CD4-positive, alpha-beta T cell treated with Interleukin-1 beta for 1 hour (primary cell): ENCODE measurements around the gene GPR84.
"Not testable (repeated sequence)": the region's sequence is repeated elsewhere in the genome, so short reads cannot be mapped to it uniquely, and the experiment has no call there.

ENCODE experiments used
- DNase-seq, 2 donors: peaks; one replicate each; pipeline ENCODE4 v3.0.0-alpha.2; 2020 to 2022

GPR84 gene

DNA sequence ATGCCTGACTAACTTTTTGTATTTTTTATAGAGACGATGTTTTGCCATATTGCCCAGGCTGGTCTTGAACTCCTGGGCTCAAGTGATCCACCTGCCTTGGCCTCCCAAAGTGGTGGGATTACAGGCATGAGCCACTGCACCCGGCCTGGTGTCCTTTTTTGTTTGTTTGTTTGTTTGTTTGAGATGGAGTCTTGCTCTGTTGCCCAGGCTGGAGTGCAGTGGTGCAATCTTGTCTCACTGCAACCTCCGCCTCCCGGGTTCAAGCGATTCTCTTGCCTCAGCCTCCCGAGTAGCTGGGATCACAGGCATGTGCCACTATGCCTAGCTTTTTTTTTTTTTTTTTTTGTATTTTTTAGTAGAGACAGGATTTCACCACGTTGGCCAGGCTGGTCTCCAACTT is 10.0 kb downstream of the GPR84 start:
- not testable (repeated sequence) for DNase-seq

DNA sequence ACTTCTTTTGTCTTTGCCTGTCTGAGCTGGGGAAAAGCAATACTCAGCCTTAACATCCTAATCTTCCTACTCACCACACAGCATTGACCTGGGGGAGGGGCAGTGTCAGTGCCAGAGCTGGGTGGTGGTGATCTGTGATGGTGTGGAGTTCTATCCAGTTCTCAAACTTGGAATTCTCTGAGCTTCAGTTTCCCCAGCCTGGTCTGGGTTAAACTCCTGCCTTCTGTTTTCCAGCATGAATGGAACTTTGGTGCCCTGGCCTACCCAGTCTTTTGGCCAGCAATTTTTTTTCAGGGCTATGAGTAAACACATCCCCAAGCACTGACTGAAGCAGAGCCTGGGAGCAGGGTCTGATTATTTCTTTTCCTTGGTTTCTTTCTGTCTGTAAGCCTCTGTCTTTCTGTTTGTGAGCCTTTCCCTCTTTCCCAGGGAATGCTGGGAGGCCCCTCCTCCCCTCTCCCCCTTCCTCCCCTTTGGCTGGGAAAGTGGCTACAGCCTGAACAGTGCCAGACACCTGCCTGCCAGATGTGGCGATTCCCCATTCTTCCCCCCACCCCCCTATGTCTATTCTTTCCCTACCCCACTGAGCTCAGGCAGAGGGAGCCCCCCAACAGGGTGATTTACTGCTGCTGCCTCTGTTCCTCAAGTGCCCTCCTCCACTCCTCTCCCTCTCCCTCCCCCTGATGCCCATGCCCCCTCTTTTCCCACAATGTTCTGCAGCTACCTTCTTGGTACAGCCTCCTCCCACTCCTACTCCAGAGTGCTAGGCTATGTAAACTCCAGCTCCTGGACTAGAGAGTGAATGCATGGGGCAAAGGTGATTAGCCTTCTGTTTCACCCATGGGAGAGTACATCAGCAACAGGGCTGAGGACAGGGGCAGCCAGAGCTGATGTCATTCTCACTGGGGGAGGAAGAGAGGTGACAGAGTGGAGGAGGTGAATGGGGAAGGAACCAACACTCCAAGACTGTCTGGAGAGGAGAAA is 11.1 kb downstream of the GPR84 start:
- DNase-seq: no peak

DNA sequence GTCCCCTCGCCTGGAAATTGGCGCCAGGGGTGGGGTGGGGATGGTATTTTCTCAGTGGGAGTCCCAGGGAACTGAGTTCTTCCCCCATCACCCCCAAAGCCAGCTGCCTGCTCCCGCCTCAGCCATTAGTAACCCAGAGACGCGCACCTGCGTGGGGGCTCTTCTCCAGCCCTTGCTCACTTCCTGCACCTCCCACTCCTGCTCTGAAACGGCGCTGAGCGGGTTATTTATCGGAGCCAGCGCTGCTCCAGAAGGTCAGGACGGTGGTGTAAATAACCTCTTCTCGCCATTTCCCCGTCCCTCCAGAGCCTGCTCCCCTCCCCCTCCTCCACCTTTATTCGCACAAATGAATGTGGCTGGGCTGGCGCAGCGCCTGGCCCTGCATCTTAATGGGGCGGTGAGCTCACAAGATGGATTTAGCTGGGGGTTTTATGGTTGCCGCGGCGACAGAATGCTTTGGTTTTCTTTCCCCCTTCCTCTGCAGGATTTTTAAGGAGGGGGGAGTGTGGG is 12.2 kb downstream of the GPR84 start:
- no peak for DNase-seq

DNA sequence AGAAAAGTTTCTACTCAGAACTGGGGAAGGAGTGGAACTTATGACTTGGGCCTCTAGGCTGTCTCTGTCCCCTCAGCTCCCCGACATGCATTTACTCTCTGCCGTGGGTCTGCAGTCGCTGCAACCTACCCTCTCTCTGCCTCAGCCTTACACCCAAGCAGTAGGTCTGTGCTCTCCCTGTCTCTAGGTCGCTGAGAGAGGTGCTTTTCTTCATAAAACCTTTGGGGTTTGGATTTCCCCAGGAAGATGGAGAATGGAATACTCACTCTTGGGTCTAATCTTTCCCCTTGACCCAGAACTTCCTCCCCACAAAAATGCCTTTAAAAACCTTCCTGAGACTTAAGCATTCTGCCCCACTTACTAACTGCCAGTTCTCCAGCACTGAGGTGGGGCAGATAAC is 12.9 kb downstream of the GPR84 start:
- no peak for DNase-seq

DNA sequence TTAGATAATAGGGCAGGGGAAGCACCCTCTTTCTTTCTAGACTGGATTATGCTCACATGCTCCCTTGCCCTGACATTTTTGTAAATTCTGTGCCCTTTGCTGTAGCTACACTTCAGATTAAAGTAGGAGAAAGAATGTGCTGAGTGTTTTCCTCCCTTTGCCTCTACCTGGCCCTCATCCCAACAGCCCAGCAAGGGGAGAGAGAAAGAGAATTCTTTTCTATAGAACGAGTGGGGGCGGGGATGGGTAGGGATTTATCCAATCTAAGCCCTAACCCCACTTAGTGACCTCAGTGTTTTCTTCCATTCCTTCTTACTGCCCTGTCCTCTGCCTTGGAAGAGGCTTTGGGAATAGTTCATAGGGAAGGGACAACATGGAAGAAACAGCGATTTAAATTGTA is 13.5 kb downstream of the GPR84 start:
- no peak for DNase-seq

DNA sequence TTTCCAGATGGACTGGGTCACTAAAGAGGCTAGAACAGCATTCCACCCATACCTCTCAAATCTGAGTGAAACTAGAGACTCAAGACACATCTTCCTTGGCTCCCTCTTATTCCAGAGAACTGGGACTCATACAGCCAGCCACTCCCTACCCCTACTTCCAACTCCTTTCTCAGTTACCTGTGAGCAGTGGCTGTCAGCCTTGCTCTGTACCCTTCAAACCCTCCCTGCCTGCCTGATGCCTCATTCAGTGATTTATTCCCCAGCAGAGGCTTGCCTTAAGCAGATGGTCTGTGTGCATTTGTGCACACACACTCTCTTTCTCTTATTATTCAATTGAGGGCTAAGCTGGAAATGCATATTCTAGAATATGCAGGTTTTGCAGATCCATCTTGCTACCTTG is 14.6 kb downstream of the GPR84 start:
- no peak for DNase-seq

DNA sequence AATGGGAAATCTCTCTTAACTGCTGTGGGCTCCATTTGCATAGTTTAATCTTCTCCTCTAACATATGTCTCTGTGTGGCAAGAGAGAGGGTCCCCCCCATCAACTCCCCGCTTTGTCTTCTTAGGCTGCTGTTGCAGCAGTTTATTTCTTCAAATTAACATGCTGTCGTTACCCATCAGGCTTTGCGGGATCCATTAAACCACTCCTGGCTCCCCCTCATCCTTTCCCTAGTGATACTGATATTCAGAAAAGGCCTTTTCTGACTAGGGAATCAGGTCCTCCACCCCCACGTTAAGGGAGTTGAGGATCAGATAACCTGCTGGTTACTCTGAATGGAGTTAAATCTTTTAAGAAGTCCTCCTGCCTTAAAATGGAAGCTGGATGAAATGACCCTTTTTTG is 15.2 kb downstream of the GPR84 start:
- DNase-seq: no peak

DNA sequence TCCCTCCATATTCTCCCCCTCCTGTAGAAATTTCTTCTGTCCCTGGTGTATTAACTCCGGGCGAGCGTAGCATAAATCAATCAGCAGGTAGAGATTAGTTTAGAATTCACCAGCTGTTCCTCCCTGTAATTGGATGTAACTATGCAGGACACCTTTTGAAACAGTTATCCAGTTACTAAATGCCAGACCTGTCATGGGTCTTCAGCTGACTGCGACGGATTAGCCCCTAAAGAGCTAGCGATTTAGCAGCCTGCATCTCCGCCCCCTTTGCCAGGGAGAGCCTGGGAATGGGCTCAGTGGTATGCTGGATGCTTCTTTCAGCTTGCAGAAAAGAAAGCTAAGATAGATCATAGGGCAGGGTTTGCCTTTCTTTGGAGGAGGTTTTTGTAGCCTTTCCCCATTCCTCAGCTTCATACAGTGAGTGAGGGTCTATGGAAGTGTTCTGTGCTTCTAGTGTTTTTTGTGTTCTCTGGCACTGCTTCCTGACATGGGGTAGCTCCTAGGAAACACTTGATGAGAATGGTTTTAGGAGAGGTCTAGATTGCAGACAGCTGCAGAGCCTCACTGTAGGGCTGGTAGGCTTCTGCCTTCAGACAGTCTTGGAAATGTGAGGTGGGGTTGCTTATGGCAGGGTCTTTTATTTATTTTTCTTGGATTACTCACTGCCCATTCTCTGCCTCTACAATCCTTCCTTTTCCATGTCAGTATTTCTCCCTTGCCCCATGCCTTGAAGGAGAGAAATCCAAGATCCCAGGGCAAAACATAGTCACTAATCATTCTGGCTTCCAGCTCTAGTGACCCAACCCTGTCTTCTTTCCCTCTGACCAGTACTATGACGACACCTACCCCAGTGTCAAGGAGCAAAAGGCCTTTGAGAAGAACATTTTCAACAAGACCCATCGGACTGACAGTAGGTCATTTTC is 22.6 kb downstream of the GPR84 start:
- DNase-seq: no peak

DNA sequence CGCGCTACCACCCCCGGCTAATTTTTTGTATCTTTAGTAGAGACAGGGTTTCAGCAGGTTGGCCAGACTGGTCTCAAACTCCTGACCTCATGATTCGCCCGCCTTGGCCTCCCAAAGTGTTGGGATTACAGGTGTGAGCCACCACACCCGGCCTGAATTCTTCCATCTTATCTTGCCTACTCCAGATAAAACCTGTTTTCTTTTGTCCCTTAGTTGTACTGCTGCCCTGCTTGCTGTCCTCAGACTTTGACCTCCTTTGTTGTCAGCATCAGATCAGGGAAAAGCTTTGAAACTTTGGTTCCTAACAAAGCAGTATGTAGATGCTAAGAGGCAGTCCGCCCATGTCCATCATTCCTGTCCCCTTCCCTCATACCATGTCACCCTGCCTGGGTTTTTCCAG is 23.4 kb downstream of the GPR84 start:
- no peak for DNase-seq

DNA sequence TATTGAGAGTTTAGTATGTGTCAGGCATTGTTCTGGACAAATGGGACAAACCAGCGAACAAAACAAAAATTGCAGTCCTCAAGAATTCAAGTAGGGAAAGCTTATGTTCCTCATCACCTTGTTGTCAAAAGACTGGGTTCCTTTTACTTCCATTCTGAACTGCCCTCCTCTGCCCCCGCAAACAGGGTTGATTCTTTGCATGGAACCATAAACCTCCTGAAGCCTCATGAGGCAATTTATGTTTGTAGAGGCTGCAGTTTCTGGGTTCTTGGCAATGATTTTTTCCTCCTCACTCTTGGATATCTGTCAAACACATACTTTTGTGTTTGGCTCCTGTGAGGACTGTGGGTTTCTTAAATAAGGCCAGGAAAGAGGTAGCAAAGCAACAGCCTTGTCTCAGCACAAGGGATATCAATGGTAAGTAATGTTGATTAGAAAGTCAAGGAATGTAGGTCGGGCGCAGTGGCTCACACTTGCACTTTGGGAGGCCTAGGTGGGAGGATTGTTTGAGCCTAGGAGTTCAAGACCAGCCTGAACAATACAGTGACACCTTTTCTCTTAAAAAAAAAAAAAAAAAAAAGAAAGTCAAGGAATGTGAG is 25.5 kb downstream of the GPR84 start:
- DNase-seq: no peak

DNA sequence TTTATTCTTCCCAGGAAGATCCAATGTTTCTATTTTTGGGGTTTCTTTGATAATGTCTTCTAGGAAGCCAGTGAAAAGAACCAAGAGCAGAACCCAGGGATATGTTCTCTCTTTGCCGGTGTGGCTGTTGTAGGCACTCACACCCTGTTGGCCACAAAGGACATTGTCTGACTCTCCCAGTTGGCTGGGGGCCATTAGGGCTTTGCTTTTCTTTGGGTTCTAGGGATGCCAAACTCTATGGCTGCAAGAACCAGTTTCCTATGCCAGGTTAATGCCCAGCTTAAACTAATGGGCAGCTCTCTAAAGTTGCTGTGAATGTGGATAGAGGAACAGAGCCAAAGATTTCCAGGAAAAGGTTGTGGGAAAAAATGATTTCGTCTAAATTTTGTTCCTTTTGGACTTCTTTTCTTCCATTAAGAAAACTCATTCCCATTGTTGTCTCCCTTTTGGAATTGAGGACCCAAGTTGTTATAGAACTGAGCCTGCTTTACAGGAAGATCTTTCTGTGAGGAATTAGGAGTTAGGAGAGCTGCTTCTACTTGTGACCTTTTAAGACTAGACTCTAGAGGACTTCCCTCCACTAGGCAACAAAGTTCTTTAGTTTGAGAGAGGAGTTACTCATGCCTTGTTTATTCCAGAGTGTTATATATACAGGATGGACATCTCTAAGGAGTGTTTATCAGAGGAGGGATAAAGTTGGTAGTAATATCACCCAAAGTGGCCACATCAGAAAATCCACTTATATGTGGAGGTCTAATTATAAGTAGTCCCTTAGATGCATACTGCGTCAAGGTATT is 26.2 kb downstream of the GPR84 start:
- DNase-seq: no peak

DNA sequence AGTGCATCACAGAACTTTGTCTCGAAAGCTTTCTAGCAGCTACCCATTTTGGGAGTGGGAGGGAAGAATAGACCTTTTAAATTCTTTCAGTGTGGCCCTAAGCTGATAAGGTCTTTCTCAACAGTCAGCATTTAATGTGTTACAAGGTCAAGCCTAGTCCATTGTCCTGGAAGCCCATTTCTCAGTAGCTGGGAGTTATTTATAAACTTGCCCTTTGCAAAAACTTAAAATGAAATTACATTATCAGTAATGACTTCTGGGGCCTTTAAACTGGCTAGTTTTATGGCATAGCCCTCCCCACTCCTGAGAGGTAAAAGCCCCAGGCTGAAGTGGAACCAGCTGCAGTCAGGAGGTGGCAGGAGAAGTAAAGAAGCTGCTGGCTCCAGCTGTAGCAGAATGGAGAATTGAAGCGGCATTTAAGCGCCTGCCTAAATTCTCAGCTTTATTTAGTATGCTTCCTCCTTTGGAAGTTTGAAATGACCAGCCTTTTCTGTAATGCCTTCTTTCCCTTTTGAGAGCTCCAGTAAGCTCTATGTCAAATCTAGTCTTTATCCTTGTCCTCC is 26.9 kb downstream of the GPR84 start:
- DNase-seq: no peak

DNA sequence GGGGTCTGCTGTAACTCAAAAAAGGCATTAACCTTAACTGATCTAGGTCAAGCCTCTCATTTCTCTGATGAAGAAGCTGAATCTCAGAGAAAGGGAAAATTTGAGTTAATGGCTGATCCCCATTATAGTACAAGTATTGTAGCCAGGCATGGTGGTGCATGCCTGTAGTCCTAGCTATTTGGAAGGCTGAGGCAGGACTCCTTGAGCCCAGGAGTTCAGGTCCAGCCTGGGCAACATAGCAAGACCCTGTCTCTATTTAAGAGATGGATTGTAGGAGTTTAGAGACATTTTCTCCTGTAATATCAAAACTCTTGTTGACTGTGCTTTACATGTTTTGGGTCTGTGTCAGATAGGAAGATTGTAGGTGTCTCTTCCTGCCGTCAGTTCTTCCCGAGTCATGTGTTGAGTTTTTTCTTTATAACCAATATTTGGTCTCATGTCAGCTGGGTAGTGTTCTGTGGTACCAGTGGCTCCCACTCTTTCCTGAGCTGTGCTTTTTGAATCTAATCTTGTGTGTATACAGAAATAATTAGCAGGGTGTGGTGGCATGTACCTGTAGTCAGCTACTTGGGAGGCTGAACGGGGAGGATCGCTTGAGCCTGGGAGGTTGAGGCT is 30.8 kb downstream of the GPR84 start:
- DNase-seq: no peak

DNA sequence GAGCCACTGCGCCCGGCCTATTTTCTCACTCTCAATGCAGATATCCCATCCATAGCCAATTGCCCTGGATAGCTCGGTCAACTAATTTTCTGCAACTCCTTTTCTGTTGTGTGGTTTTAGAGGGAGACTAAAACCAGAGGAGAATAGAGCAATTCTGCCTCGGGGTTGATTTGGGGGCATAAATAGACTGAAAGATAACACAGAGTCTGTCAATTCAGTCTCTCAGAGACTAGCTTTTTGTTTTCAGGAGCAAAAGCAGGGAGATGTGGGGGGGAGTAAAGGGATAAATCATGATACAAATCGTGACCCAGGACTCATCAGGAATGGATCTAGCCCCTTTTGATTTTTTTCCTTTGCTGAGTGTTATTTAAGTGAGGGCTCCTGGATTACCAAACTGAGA is 32.8 kb downstream of the GPR84 start:
- no peak for DNase-seq

DNA sequence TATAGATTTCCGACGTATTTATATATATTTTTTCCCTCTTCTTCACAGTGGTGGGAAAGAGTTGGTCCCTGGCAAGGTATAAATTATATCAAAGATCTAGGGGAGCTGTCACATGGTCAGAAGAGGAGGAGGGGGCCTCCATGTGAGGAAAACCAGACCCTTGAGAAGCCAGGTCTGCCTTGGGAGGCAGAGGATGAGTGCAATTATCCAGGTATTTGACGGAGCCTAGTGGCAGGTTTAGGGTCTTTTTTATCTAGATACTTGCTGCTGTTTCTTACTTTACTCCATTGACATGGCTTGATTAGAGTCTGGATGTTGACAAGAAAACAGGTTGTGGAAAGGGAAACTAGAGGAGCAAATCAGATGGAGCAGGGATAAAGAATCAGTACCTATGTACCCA is 33.8 kb downstream of the GPR84 start:
- no peak for DNase-seq

DNA sequence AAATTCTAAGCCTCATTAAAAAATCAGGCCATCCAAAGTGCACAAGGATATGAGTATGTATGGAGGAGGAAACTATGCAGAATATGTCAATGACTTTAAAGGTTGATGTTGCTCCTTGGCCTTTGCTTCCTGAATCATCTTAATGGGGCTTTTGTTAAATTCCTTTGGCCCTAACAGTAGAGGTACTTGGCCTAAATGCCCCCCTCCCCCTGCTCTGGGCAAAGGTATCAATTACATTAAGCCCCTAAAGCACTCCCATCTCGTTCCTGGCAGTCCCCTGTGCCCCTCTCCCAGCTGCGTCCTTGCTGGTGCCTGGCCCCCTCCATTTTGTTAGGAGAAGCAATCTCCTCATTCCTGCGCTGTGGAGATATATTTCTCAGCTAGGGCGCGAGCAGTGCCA is 34.5 kb downstream of the GPR84 start:
- DNase-seq: no peak

DNA sequence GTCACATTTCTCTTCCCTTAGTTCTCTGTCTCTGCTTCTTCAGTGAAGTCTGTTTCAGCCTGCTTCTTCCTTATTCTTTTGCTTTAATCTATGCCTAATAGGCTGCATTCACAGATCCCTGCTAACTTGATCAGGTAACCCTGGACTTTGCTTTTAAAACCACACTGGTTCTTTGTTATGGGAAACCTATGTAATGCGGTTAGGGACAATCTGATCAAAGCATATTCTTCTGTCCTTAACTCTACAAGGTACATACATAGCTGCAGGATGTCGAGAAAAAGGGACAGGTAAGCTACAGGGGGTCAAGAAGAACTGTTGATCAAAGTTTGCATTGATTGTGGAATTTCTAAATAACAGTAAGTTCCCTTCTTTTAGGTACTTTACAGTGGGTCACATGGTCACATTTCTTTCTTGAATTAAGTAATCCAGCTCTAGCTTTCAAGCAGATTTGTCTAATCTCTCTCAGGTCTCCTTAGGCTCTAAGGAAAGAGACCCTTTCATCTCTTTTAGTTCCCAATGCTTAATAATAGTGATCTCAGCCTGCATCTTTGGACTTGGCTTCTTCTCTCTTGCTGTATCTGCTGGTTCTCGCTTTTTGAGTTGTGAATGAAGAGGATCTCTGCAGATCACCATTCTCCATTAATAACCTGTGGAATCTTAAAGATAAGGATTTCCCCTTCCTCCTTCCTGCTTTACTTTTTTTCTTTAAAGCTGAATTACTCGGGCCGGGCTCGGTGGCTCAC is 35.5 kb downstream of the GPR84 start:
- DNase-seq: no peak

DNA sequence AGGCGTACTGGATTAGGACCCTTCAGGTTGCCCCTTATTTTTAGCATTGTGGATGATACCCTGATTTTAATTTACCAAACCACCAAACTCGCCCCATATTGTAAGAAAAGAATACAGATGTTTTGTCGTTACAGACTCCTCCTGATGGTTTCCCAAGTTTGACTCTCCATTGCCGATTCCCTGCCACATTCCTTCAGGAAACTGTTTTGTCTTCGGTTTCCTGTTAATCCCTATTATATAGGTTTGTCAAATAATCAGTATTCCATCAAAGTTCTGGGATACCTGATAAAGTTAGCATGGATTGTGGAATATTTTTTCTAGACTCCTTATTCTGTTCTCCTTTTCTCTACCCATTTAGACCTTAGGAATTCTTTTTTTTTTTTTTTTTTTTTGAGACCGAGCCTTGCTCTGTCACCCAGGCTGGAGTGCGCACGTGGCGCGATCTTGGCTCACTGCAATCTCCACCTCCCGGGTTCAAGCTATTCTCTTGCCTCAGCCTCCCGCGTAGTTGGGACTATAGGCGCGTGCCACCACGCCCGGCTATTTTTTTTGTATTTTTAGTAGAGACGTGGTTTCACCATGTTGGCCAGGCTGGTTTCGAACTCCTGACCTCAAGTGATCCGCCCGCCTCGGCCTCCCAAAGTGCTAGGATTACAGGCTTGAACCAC is 38.7 kb downstream of the GPR84 start:
- not testable (repeated sequence) for DNase-seq

DNA sequence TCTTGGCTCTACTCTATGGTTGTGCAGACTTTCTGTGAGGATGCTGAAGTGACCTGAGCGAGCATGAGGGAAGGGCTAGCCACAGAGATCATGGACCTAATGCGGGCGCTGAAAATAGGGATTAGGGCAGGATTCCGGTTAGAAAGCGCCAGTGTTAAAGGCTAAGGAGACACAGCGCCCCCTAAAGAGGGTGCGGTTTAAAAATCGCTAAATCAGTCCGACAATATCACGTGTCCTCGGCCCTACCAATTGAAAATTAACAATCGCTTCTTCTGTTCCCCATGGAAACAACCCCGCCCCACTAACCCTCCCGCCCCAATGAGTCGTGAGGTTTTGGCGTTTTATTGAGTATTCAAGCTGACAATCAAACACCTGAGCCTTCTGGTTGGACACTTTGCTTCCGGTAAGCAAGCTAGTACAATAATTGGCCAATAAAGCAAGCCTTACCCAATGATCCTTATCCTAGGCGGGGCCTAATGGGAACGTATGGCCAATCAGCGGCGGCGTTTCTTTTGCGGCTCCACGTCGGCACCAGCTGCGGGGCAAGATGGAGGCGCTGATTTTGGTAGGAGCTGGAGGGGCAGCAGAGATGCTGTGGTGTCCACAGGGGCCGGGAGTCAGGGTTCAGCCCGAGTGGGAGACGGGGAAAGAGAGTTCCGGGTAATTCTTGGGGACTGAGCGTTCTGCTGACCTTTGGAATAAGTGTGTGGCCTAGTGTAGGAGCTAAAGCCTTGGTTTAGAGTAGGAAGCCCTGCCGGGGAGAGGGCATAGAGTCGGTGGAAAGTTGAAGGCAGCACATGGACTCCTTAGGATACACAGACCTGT is 39.5 kb downstream of the GPR84 start, which contains the start of gene COPZ1:
TSS of gene COPZ1 (plus strand) at position 515 of the 825 bp plus-strand sequence. CDS start at position 548, 33 bp downstream.
- DNase-seq: peak; percentile 97 to 98
